Superior temporal gyrus (tissue), 1 donor: ENCODE results near the gene PRDM11.

Source experiments
- DNase-seq: peaks from one replicate; pipeline ENCODE4 v3.0.0-alpha.2; 2016; ENCODE audit errors: extremely low spot score

The PRDM11 gene

DNA sequence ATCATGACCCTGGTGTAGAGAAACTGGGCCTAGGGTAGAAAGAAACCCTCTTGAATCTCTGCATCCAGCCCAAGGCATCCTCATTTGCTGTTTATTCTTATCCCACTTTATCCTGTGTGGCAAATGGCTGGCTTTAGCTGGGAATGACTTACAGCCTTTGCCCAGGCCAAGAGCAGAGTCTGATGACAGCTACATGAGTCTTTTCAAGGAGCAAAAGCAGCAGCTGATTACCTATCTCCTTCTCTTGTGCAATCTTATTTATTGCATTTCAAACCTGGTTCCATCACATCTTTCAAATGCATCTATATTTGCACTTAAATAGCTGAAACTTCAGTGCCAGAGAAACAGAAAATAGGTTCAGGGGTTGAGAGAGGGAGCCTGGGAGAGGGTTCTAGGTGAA, 113.6 kb downstream of the PRDM11 start:
- DNase-seq, result no peak

DNA sequence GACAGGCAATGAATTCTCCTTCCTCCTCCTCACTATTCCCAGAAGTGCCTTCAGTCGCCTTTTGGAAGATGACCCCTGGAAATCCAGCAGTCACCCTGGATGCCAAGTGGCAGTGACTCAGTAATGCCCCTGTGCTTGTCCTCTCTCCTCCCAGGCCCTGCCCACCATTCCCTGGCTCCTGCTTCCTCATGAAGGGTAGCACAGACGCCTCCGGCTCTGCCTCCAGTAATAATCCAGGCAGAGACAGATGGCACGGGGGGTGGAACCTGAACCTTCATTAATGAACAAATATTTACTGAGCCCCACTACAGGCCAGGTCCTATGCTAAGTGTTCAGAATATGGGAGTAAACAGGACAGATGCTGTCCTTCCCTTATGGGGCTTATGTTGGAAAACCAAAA, 116.5 kb downstream of the PRDM11 start:
- DNase-seq, result no peak

DNA sequence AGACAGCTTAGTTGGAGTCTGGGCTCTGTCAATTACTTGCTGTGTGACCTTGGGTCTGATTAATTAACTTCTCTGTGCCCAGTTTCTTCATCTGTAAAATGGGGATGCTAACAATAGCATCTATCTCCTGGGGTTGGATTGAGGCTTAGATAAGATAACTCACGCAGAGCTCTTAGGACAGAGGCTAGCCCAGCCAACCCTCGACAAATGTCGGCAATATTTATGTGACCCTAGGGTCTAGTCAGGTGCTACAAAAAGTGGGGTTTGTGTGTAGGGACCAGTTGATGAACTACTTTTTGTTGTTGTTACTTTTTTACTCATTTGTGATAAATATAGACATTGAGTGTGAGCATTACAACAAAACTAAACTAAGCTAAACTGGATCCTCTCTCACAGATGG, 117.3 kb downstream of the PRDM11 start:
- DNase-seq, result no peak

DNA sequence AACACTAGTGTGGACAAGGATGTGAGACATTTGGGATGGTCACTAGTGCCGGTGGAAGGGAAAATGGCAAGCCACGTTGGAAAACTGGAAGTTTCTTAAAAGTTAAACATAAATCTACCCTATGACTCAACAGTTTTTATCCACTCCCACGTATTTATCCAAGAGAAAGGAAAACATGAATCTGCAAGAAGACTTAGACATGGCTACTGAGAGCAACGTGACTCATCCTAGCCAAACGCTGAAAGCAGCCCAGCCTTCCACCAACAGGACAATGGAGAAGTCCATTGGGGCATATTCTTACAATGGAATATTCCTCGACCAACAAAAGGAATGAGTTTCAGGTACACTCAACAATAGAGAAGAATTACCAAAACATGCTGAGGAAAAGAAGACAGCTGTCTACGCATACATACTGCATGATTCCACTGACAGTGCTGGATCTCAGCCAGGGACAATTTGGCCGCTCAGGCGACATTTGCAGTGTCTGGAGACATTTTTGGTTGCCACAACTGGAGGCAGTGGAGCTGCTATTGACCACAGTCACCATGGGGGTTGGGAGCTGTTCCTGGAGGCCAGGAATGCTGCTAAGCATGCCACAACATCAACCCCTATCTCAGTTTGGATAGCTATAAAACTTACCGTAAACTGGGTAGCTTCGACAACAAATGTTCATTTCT, 118.5 kb downstream of the PRDM11 start:
- DNase-seq, result no peak

DNA sequence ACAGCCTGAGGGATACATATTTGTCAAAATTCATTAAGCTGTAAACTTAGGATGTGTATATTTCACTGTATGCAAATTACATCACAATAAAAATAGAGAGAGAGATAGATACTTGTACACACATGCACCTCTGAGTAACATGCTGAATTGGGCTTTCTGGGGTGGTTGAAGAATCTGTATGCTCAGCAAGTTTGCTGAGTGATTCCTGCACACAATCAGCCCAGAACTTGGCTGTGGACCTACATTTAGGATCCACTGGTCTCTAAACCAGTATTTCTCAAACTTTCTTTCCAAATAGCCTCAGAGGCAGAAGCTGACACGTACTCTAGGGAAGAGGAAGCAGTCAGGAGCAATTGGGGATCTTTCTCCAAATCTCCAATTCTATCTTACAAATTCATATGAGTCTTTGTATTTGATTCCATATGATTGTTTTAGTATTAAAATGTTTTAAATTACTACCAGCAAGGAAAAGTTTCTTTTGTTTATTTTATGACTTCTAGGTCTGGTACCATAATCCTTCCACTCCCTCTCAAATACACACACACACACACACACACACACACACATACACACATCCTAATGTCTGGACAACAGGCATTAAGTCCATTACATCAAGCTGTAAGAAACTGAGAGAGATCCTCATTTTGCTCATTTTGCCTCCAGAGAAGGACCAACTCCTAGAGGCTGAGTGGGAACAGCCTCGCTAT, 119.7 kb downstream of the PRDM11 start:
- DNase-seq, result no peak

DNA sequence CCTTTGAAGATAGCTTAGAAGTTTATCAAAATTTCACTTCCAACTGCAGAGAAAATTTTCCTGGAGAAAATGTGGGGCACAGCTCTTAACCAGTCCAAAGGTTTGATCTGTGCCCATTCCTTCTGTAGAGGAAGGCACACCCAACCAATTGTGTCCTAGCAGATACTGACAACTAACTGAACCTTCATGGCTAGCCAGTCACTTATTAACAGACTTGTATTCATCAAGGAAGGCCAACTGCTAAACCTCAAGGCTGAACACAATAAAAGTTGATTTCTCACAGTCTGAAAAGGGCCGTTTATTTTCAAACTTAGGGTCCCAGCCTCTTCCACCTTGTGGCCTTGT, 120.2 kb downstream of the PRDM11 start:
- no peak for DNase-seq

DNA sequence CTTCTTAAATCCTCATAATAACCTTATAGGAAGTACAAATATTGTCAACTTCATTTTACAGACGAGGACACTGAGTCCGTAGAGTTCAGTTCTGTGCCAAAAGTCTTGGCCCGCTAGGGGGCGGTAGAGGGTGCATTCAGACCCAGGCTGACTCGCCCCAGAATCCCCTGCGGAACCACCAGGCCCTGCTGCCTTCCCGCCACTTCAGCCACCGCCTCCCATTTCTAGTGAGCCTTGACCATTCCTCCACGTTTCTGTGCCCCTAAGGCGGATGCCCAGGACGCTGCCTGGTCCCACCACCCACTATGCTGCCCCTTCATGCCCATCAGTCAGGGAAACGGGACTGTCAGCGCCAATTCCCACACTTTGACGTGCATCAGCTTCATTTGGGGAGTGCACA, 120.6 kb downstream of the PRDM11 start:
- no peak for DNase-seq

DNA sequence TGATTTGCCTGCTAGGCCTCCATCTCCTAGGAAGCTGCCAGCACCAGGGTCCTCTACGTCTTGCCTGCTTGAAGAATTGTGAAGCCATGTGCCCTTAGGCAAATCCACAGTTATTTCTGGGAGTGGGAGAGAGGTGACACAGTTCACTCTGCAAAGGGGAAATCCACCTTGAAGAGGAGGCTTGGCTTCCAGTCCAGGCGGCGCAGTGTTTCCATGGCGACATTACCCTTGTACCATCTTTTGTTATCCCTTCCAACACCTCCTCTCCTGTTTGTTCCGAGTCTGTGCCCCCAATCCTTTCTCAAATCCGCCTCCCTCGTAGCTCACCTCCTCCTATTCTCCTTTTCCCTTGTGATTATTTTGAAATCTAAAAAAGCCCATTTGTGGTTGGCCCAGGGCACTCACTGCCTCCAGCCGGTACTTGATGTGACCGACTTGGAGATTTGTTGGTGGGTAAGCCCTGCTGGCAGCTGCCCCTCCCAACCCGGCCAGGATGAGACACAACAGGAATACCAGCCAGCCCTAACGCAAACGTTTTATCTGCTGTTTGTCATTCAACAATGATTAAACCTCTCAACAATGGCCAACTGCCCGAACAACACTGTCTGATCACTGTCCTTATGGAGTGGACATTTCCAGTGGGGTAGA, 121.3 kb downstream of the PRDM11 start:
- no peak for DNase-seq

DNA sequence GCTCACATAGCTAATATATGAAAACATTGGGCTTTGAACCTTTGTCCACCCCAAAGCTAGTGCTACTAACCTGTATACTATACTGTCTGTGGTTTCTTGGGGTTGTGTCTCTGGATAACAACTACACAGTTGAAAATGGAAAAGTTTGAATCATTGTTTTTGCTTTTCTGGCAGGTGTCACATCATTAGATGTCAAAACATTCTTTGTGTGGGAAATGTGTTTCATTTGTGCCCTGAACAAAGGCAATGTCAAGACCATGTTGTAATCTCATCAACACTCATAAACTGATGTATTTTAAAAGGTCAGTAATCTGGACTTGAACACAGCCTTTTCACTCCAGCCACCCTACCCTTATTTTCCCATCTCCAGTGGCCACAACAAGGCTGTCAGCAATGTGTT, 123.2 kb downstream of the PRDM11 start:
- no peak for DNase-seq

DNA sequence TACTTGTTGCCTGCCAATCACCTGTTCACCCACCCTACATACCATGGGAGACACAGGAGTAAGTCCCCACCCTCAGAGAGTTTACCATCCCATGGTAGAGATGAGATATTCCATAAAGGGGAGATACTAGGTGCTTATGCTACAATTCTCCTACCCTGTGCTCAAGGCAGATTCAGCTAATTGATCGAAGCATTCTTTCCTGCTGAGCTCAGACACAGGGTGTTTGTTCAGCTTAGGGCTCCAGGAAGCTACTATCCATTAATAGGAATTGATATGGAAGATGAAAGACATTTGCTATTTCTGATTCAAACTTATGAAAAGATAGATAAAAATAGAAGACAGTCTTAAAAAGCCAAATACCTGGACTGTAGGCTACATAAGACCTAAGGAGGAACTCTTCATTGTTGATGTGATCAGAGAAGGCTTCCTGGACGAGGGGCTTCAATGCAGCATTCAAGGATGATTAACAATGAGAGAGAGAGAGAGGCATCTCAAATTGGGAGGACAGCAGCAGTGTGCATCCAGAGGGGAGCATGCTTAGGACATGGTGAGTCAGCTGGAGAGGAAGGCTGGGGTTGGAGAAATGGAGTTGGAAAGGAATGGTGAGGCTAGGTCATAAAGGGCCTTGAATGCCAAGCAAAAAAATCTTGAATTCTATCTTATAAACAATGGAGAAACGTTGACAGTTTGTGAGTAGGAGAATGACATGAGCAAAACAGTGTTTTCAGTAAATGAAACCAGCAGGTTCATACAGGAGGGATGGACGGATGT, 124.7 kb downstream of the PRDM11 start:
- no peak for DNase-seq

DNA sequence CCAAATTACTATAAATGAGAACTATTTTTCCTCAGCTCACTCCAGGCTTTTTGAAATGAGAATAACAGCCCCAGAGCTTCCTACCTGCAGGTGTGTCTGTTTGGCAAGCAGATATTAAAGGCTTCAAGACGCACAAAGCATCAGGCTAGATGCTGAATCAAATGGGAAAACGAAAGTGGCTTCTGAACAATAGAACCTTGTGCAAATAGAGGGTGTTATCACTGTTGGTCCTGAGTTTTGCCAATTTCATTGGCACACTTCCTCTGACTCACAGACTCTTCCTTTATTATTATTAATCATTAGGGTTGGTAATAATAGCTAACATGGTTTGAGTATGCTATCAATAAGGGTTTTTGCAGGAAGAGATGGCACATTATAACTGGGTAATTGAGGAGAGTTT, 126.3 kb downstream of the PRDM11 start:
- no peak for DNase-seq

DNA sequence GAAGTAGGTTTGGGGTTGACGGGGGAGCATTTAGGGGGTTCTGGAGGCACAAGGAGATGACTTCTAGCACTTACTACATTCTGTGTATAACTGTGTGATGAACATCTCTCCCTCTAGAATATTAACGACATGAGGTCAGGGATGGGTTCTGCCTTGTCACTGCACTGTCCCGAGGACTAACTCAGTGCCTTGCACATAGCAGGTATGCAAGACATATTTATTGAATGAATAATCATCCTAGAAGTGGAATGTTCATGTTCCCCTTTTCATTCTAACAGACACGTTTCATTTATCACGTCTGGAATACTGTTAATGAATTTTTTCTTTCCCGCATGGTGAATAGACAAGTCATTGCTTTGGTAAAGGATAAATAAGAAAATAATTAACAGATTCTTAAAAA, 127.1 kb downstream of the PRDM11 start:
- no peak for DNase-seq

DNA sequence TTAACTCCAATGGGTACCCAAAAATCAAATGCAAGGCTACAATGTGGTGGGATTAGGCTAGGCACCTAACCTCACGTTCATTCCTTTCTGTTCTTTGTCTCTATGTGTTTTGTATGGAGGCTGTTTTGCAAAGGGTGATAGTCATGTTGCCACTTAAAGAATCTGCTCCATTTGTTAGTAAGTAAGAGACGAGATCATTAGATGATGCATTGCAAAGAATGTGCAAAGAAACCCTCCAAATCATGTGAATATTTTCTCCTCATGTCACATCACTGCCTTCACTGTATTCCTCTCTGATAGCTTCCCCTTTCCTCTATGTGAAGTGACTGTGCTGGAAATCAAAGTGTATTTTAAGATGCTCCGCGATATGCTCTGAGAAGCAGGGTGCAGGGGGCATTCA, 127.8 kb downstream of the PRDM11 start:
- no peak for DNase-seq

DNA sequence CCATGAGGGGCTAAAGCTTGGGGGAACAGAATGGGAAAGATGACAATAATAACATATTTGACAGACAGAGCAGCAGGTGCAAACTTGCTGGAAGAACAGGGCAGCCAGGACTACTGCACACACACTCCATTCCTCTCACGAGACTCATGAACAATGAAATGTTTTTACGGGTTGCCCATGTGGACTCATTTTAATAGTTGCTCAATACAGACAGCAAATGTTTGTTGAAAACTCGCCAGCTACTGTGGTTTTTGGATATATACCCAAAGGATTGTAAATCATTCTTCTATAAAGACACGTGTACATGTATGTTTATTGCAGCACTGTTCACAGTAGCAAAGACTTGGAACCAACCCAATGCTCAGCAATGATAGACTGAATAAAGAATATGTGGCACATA, 129.4 kb downstream of the PRDM11 start:
- DNase-seq, result no peak

DNA sequence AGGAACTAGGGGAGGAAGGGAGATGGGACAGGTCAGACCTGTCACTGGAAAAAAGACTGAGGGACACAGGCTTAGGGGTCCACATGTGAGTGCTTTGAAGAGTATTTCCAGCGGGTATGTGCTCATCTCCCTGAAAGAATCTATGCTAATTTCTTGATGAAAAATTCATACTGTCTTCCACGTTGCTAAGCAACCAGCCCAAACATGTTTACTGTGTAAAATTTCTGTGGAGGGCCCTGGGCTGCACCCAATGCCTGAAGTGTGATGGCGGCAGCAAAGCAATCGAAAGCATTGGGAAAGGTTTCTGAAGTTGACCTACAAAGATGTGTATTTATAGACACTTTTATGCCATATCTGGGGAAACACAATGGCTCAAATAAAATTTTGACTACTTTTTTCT, 132.3 kb downstream of the PRDM11 start:
- DNase-seq, result peak; percentile 56

DNA sequence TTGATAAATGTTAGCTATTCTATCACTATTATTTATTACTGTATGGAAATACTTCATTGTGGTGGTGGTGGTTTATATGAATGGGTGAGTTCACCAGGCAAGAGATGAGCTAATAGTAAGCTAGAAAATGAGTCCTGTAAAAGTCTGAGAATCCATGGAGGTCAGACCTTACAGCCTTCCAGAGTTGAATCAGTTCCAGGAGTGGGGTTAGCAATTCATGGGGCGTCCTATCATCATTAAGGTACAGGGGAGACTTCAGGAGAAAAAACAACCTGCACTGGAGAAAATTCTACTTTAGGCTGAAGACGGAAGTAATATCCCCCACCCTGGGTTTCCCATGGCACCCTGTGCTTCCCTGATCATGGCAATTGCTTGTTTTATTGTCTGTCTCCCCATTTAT, 133.2 kb downstream of the PRDM11 start:
- no peak for DNase-seq

DNA sequence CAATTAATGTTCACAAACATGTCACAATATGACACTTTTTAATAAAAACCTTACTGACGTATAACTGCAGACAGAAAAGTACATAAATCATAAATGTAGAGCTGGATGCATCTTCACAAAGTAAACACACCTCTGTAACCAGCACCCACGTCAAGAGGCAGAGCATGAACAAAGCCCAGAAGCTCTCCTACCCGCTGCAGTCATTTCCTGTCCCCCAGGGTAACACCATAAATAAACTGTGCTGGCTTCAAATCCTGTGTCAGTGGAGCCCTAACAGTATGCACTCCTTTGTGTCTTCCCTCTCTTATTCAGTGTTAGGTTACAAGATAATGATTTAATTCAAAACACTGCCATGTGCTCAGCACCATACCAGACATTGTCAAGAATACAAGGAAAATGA, 134.0 kb downstream of the PRDM11 start:
- DNase-seq, result no peak

DNA sequence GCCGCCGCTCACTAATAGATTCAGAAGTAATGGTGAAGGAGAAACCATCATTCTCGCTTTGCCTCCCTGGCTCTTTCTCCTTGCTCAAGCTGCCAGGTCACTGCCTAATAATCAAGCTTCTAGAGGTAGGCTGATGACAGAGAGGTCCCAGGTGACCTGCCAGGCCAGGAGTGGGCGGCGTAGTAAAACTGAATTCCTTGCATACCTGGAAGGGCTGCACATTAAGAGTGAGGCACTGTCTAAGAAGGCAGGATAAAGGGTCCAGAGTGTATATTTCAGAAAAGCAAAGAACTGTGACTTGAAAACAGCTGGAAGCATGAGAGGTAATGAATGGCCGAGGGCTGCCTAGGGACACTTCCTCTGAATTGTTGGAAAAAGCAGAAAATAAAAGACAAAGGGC, 135.6 kb downstream of the PRDM11 start:
- DNase-seq, result no peak
